Loucy (cell line): ENCODE results near the gene TMEM248.

Experiments
- H2AFZ ChIP-seq: fragments of 200-600 bp; sonication (generic); 2 replicates; pipeline ENCODE4 v1.6.0; 2016; ENCODE audit warnings: antibody characterized with exemption, mild to moderate bottlenecking, low read length, moderate library complexity
- H3F3A ChIP-seq: fragments of 200-600 bp; 2 replicates; pipeline ENCODE4 v1.6.0; 2016; ENCODE audit warnings: antibody characterized with exemption, low read depth, mild to moderate bottlenecking
- H3K27me3 ChIP-seq: fragments of 200-600 bp; sonication (generic); 2 replicates; pipeline ENCODE4 v1.6.1; 2014; ENCODE audit warnings: low read length, mild to moderate bottlenecking; ENCODE audit not compliant: insufficient read depth, poor library complexity, severe bottlenecking
- H3K36me3 ChIP-seq: fragments of 200-600 bp; sonication (generic); 2 replicates; pipeline ENCODE4 v1.6.1; 2016; ENCODE audit warnings: low read length; ENCODE audit not compliant: insufficient read depth
- H3K4me1 ChIP-seq: fragments of 200-600 bp; sonication (generic); 2 replicates; pipeline ENCODE4 v1.5.1; 2014; ENCODE audit warnings: low read length, mild to moderate bottlenecking; ENCODE audit not compliant: insufficient read depth, poor library complexity, severe bottlenecking
- H3K4me2 ChIP-seq: fragments of 200-600 bp; sonication (generic); 2 replicates; pipeline ENCODE4 v1.6.0; 2014; ENCODE audit warnings: antibody characterized with exemption, low read length, low read depth, mild to moderate bottlenecking; ENCODE audit not compliant: poor library complexity, severe bottlenecking
- H3K4me3 ChIP-seq: fragments of 200-600 bp; sonication (generic); 2 replicates; pipeline ENCODE4 v1.5.1; 2014; ENCODE audit warnings: low read length, mild to moderate bottlenecking, mixed read lengths; ENCODE audit not compliant: poor library complexity, severe bottlenecking
- H3K79me2 ChIP-seq: fragments of 200-600 bp; sonication (generic); 2 replicates; pipeline ENCODE4 v1.6.1; 2014; ENCODE audit warnings: low read length; ENCODE audit not compliant: insufficient read depth
- H3K9ac ChIP-seq: fragments of 200-600 bp; sonication (generic); 2 replicates; pipeline ENCODE4 v1.6.0; 2014; ENCODE audit warnings: mild to moderate bottlenecking, low read depth, low read length, moderate library complexity; ENCODE audit not compliant: poor library complexity, severe bottlenecking
- H3K9me2 ChIP-seq: fragments of 200-600 bp; sonication (generic); replicated peaks from 2 replicates; pipeline ENCODE4 v1.6.1; 2016; ENCODE audit warnings: low read depth, low read length, mixed read lengths
- H3K9me3 ChIP-seq: fragments of 200-600 bp; sonication (generic); 2 replicates; pipeline ENCODE4 v1.6.1; 2014; ENCODE audit warnings: mild to moderate bottlenecking, antibody characterized with exemption, low read length, low read depth; ENCODE audit not compliant: insufficient read depth
- H4K20me1 ChIP-seq: fragments of 200-600 bp; sonication (generic); 2 replicates; pipeline ENCODE4 v1.6.0; 2014; ENCODE audit warnings: antibody characterized with exemption, low read length, mild to moderate bottlenecking; ENCODE audit not compliant: insufficient read depth, poor library complexity, severe bottlenecking
- CTCF ChIP-seq: fragments of 200-600 bp; sonication (generic); conservative IDR thresholded peaks from 2 replicates; pipeline ENCODE4 v1.5.1; 2014; ENCODE audit warnings: mild to moderate bottlenecking, antibody characterized with exemption, low read length
- EZH2phosphoT487 ChIP-seq: fragments of 200-600 bp; IDR thresholded peaks from 2 replicates; pipeline ENCODE4 v1.6.1; 2018; ENCODE audit warnings: antibody characterized with exemption, mild to moderate bottlenecking, moderate library complexity, borderline replicate concordance

The TMEM248 gene

DNA sequence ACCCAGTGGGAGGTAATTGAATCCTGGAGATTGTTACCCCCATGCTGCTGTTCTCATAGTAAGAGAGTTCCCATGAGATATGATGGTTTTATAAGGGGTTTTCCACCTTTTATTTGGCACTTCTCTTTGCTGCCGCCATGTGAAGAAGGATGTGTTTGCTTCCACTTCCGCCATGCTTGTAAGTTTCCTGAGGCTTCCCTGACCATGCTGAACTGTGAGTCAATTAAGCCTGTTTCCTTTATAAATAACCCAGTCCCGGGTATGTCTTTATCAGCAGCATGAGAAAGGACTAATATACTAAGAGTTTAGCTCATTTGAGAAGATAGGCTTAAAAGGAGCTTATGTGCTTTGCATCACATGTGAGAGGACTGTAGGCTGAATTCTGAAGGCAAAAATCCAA is 29.3 kb downstream of the TMEM248 start:
- H3K9me3 ChIP-seq: no peaks in the 10 kb centered on the region
- no peaks in the 10 kb centered on the region for H3F3A ChIP-seq
- peaks cover 82% of the 10 kb centered on the region; the same call in 1 of the 2 replicates for H3K36me3 ChIP-seq
- no peak overlapping the region for H2AFZ ChIP-seq
- H3K79me2 ChIP-seq: no peaks in the 10 kb centered on the region
- H3K4me1 ChIP-seq: no peaks in the 10 kb centered on the region
- H3K4me3 ChIP-seq: no peak overlapping the region
- H3K9ac ChIP-seq: no peak overlapping the region
- no peaks in the 10 kb centered on the region for H4K20me1 ChIP-seq
- no peak overlapping the region for H3K4me2 ChIP-seq
- no peaks in the 10 kb centered on the region for H3K27me3 ChIP-seq
- TF ChIP-seq CTCF: no peak
- TF ChIP-seq EZH2phosphoT487: no peak
- no peaks in the 10 kb centered on the region for H3K9me2 ChIP-seq

GRCh38 chr7:66950763-66951162 is 29.7 kb downstream of the TMEM248 start:
- Histone ChIP-seq H3K27me3 (no peaks in the 10 kb centered on the region), H3K9me2 (no peaks in the 10 kb centered on the region), H3K4me2 (no peak overlapping the region), H3K9me3 (no peaks in the 10 kb centered on the region), H3K36me3 (peaks cover 84% of the 10 kb centered on the region), H4K20me1 (no peaks in the 10 kb centered on the region), H3K9ac (no peak overlapping the region), H2AFZ (no peak overlapping the region), H3K79me2 (no peaks in the 10 kb centered on the region), H3K4me1 (no peaks in the 10 kb centered on the region), H3K4me3 (no peak overlapping the region), H3F3A (no peaks in the 10 kb centered on the region)
- TF ChIP-seq CTCF: no peak
- no peak for TF ChIP-seq EZH2phosphoT487

DNA sequence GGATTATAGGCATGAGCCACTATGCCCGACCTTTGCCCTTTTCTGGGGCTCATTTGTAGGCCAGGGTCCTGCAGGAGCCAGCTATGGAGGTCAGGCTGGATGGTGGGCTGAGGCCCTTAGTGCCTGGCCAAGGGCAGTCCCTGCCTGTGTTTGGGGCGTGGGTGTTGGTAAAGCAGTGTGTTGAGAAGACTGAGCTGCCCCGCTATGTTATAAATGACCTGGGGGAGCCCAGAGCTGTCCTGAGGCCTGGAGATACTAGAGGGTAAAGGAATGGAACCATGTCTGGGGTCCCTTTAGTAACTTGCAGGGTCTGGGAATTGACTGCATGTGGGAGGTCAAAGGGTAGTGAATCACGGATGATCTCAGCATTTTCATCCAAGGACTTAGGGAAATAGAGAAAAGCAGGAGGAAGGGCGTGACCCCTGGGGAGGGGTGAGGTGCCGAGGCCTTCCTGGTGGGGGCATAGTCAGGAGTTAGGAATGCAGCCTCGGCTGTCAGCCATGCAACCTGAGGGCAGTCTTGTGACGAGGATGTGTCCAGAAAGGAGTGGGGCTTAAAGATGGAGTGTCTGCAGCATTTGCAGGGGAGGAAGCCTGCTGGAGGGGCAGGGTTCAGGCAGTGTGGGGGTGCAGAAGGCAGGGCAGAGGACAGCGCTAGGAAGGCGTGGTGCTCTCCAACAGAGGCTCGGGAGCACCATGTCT is 31.5 kb downstream of the TMEM248 start:
- Histone ChIP-seq H3K4me2 (no peak overlapping the region), H2AFZ (no peak overlapping the region), H3K9me3 (no peaks in the 10 kb centered on the region), H4K20me1 (no peaks in the 10 kb centered on the region), H3K4me3 (no peak overlapping the region), H3K36me3 (peaks cover 91% of the 10 kb centered on the region), H3K27me3 (no peaks in the 10 kb centered on the region), H3K79me2 (no peaks in the 10 kb centered on the region), H3K4me1 (no peaks in the 10 kb centered on the region), H3F3A (no peaks in the 10 kb centered on the region), H3K9me2 (no peaks in the 10 kb centered on the region), H3K9ac (no peak overlapping the region)
- TF ChIP-seq CTCF (no peak), EZH2phosphoT487 (no peak)
